ENCODE measurements around the gene ACTG2. TPM values are rescaled to one million over a fixed set of nuclear protein-coding genes. Genes with fewer than 3 reads are reported as not detected.

The ACTG2 gene
- total RNA-seq, 2 donors from 2014 or later: 251 to 325 TPM

- Histone ChIP-seq H3K36me3 (no peaks in the 10 kb centered on the region), H3K9me3 (no peaks in the 10 kb centered on the region), H3K27ac (no peak overlapping the region), H3K27me3 (replicated peaks; ENCODE audit: insufficient read depth) (no peaks in the 10 kb centered on the region), H3K4me1 (ENCODE audit: control insufficient read depth in 1 of 2, low read depth in 2 of 2) (peaks cover 25 to 31% of the 10 kb centered on the region in 2 donors), H3K4me3 (no peak overlapping the region)
- TF ChIP-seq CTCF (IDR thresholded peaks at IDR 0.05): no peak
- DNase-seq (ENCODE audit: low spot score) (no peak), ATAC-seq (ENCODE audit: insufficient number of reproducible peaks, low FRiP score, low read depth) (no peak)
Observed at GRCh38 chr2:73925033-73925704, 32.4 kb downstream of the ACTG2 start.

- ATAC-seq (ENCODE audit: insufficient number of reproducible peaks, low FRiP score, low read depth) (no peak), DNase-seq (ENCODE audit: low spot score) (no peak)
- TF ChIP-seq CTCF (IDR thresholded peaks at IDR 0.05): no peak
- Histone ChIP-seq H3K27me3 (replicated peaks; ENCODE audit: insufficient read depth) (no peaks in the 10 kb centered on the region), H3K27ac (peak overlapping the region; percentile 51 to 81), H3K4me1 (ENCODE audit: control insufficient read depth in 1 of 2, low read depth in 2 of 2) (peaks cover 25 to 31% of the 10 kb centered on the region in 2 donors), H3K9me3 (no peaks in the 10 kb centered on the region), H3K36me3 (no peaks in the 10 kb centered on the region), H3K4me3 (peak overlapping the region; percentile 73)
Observed at GRCh38 chr2:73925853-73926492, 33.2 kb downstream of the ACTG2 start.

GRCh38 chr2:73926493-73927327 is 33.9 kb downstream of the ACTG2 start, which contains the start of gene DGUOK:
Gene DGUOK (plus strand): TSS chr2:73926880. CDS start chr2:73926911, 31 bp downstream.
- H3K4me1 ChIP-seq (ENCODE audit: control insufficient read depth in 1 of 2, low read depth in 2 of 2): peaks cover 25 to 31% of the 10 kb centered on the region in 2 donors
- H3K27me3 ChIP-seq (replicated peaks; ENCODE audit: insufficient read depth): no peaks in the 10 kb centered on the region
- ATAC-seq (ENCODE audit: insufficient number of reproducible peaks, low FRiP score, low read depth) (peak; percentile 98), DNase-seq (ENCODE audit: low spot score) (peak; percentile 98)
- H3K27ac ChIP-seq: peak within 1 kb of the TSS; percentile 81 to 94
- H3K36me3 ChIP-seq: no peaks in the 10 kb centered on the region
- no peaks in the 10 kb centered on the region for H3K9me3 ChIP-seq
- TF ChIP-seq CTCF (IDR thresholded peaks at IDR 0.05): no peak
- H3K4me3 ChIP-seq: peak within 1 kb of the TSS; percentile 73

GRCh38 chr2:73927344-73927743 is 34.5 kb downstream of the ACTG2 start:
- H3K27me3 ChIP-seq (replicated peaks; ENCODE audit: insufficient read depth): no peaks in the 10 kb centered on the region
- no peak for TF ChIP-seq CTCF (IDR thresholded peaks at IDR 0.05)
- no peak for DNase-seq (ENCODE audit: low spot score)
- peak overlapping the region; percentile 81 to 94 for H3K27ac ChIP-seq
- H3K4me3 ChIP-seq: peak overlapping the region; percentile 73
- no peaks in the 10 kb centered on the region for H3K9me3 ChIP-seq
- peaks cover 1% of the 10 kb centered on the region for H3K36me3 ChIP-seq
- no peak for ATAC-seq (ENCODE audit: insufficient number of reproducible peaks, low FRiP score, low read depth)
- H3K4me1 ChIP-seq (ENCODE audit: control insufficient read depth in 1 of 2, low read depth in 2 of 2): peaks cover 25 to 31% of the 10 kb centered on the region in 2 donors

GRCh38 chr2:73928963-73929347 is 36.1 kb downstream of the ACTG2 start:
- no peak for ATAC-seq (ENCODE audit: insufficient number of reproducible peaks, low FRiP score, low read depth)

More at GRCh38 chr2:73928963-73929347, 36.1 kb downstream of the ACTG2 start:
- Histone ChIP-seq H3K36me3 (peaks cover 5% of the 10 kb centered on the region), H3K9me3 (no peaks in the 10 kb centered on the region), H3K27ac (no peak overlapping the region), H3K4me1 (ENCODE audit: control insufficient read depth in 1 of 2, low read depth in 2 of 2) (peaks cover 25 to 31% of the 10 kb centered on the region in 2 donors), H3K4me3 (no peak overlapping the region), H3K27me3 (replicated peaks; ENCODE audit: insufficient read depth) (no peaks in the 10 kb centered on the region)
- no peak for DNase-seq (ENCODE audit: low spot score)
- TF ChIP-seq CTCF (IDR thresholded peaks at IDR 0.05): no peak

Data from thoracic aorta (tissue), 2 donors.